GM23338 (cell line): ENCODE data around the gene DNM1L. TPM values are rescaled to one million over a fixed set of nuclear protein-coding genes. Genes with fewer than 3 reads are reported as not detected.

Experiments used
- ATAC-seq: fragments of 200-7000 bp; cut with Tn5 transposase; 3 replicates; pipeline ENCODE4 v1.9.1; 2020
- DNase-seq: peaks from one replicate; pipeline ENCODE4 v3.0.0-alpha.2; 2015; ENCODE audit warnings: low spot score
- H2AFZ ChIP-seq: fragments of 200-600 bp; sonication (generic); 2 replicates; pipeline ENCODE4 v1.8.0; 2016; ENCODE audit warnings: antibody characterized with exemption, mild to moderate bottlenecking, moderate library complexity
- H3F3A ChIP-seq: fragments of 200-600 bp; sonication (generic); replicated peaks from 2 replicates; pipeline ENCODE4 v1.8.0; 2017; ENCODE audit warnings: antibody characterized with exemption, mixed run types, low read depth
- H3K27ac ChIP-seq: fragments of 200-600 bp; sonication (generic); 2 replicates; pipeline ENCODE4 v1.6.1; 2016; ENCODE audit warnings: low read depth
- H3K27me3 ChIP-seq: fragments of 200-600 bp; sonication (generic); 2 replicates; pipeline ENCODE4 v1.8.0; 2016; ENCODE audit warnings: mild to moderate bottlenecking, mixed run types, moderate library complexity; ENCODE audit not compliant: insufficient read depth
- H3K36me3 ChIP-seq: fragments of 200-600 bp; sonication (generic); 2 replicates; pipeline ENCODE4 v1.8.0; 2016; ENCODE audit warnings: mild to moderate bottlenecking; ENCODE audit not compliant: insufficient read depth
- H3K4me1 ChIP-seq: fragments of 200-600 bp; sonication (generic); 2 replicates; pipeline ENCODE4 v1.8.0; 2016; ENCODE audit warnings: mild to moderate bottlenecking, moderate library complexity; ENCODE audit not compliant: insufficient read depth
- H3K4me2 ChIP-seq: fragments of 200-600 bp; sonication (generic); 2 replicates; pipeline ENCODE4 v1.7.1; 2017; ENCODE audit warnings: mixed run types
- H3K4me3 ChIP-seq: fragments of 200-600 bp; sonication (generic); 2 replicates; pipeline ENCODE4 v1.6.1; 2016; ENCODE audit warnings: mixed run types
- H3K79me2 ChIP-seq: fragments of 200-600 bp; sonication (generic); replicated peaks from 2 replicates; pipeline ENCODE4 v1.8.0; 2017; ENCODE audit warnings: mild to moderate bottlenecking; ENCODE audit not compliant: insufficient read depth
- H3K9me2 ChIP-seq: fragments of 200-600 bp; sonication (generic); 2 replicates; pipeline ENCODE4 v1.8.0; 2017; ENCODE audit not compliant: insufficient read depth
- H4K20me1 ChIP-seq: fragments of 200-600 bp; sonication (generic); replicated peaks from 2 replicates; pipeline ENCODE4 v1.8.0; 2017; ENCODE audit warnings: mild to moderate bottlenecking; ENCODE audit not compliant: insufficient read depth
- H3K27ac Mint-ChIP-seq: 2 replicates; pipeline ENCODE4 v1.8.0; 2020; ENCODE audit warnings: inconsistent platforms, mild to moderate bottlenecking, moderate library complexity, mixed read lengths
- H3K27me3 Mint-ChIP-seq: 3 replicates; pipeline ENCODE4 v1.8.0; 2022; ENCODE audit warnings: low read depth, mild to moderate bottlenecking, moderate library complexity, mixed read lengths, inconsistent platforms; ENCODE audit not compliant: insufficient read depth, poor library complexity
- H3K36me3 Mint-ChIP-seq: 3 replicates; pipeline ENCODE4 v1.8.0; 2021; ENCODE audit warnings: low read depth, mild to moderate bottlenecking, inconsistent platforms, moderate library complexity, mixed read lengths
- H3K4me1 Mint-ChIP-seq: 3 replicates; pipeline ENCODE4 v1.8.0; 2020; ENCODE audit warnings: mild to moderate bottlenecking, inconsistent platforms, mixed read lengths
- H3K4me3 Mint-ChIP-seq: 3 replicates; pipeline ENCODE4 v1.8.0; 2021; ENCODE audit warnings: moderate library complexity, mild to moderate bottlenecking, inconsistent platforms, mixed read lengths
- H3K9me3 Mint-ChIP-seq: 3 replicates; pipeline ENCODE4 v1.8.0; 2020; ENCODE audit warnings: moderate library complexity, mild to moderate bottlenecking, inconsistent platforms, mixed read lengths
- CTCF ChIP-seq, 2 experiments: fragments of 200-600 bp in 1 of 2; sonication (generic) in 1 of 2; conservative IDR thresholded peaks; 2 replicates each; pipeline versions ENCODE4 v1.5.1 to v1.6.1; 2016 to 2017; ENCODE audit warnings: antibody characterized with exemption in 2 of 2, low read depth in 2 of 2, mild to moderate bottlenecking in 2 of 2, moderate library complexity in 1 of 2
- ETS1 ChIP-seq: IDR thresholded peaks from 2 replicates; pipeline ENCODE4 v1.6.1; 2016; ENCODE audit warnings: antibody characterized with exemption
- NANOG ChIP-seq: IDR thresholded peaks from 2 replicates; pipeline ENCODE4 v1.6.1; 2016; ENCODE audit warnings: antibody characterized with exemption, borderline replicate concordance
- polyA plus RNA-seq: library from polyadenylated mRNA; unstranded; fragments of >200 nt; fragmentation: Nextera tagmentation; extraction: Ambion mirVana; gene quantifications from 2 replicates; pipeline ENCODE4 v1.2.1, GENCODE V29; 2016
- total RNA-seq: library from RNA; depleted of rRNA; stranded (reverse); fragments of >200 nt; shearing (Covaris generic); gene quantifications from 2 replicates; pipeline ENCODE4 v1.2.3, GENCODE V29; 2014
- TF ChIP-seq, protein P1 (sequence below): fragments of 250-450 bp; sonication (Bioruptor Pico); IDR thresholded peaks from 2 replicates; pipeline ENCODE4 v1.5.0; 2020; ENCODE audit warnings: mild to moderate bottlenecking, moderate library complexity

The DNM1L gene
- total and polyA plus RNA-seq, 2 experiments from 2014 or later, result 72.2 to 94.8 TPM

- no peaks in the 10 kb centered on the region for H4K20me1 ChIP-seq
- TF ChIP-seq CTCF (conservative IDR thresholded peaks at IDR 0.05; ENCODE audit: low read depth in 2 of 2), result no peak
- no peak for TF ChIP-seq NANOG
- TF ChIP-seq ETS1, result no peak
- TF ChIP-seq, protein P1, sequence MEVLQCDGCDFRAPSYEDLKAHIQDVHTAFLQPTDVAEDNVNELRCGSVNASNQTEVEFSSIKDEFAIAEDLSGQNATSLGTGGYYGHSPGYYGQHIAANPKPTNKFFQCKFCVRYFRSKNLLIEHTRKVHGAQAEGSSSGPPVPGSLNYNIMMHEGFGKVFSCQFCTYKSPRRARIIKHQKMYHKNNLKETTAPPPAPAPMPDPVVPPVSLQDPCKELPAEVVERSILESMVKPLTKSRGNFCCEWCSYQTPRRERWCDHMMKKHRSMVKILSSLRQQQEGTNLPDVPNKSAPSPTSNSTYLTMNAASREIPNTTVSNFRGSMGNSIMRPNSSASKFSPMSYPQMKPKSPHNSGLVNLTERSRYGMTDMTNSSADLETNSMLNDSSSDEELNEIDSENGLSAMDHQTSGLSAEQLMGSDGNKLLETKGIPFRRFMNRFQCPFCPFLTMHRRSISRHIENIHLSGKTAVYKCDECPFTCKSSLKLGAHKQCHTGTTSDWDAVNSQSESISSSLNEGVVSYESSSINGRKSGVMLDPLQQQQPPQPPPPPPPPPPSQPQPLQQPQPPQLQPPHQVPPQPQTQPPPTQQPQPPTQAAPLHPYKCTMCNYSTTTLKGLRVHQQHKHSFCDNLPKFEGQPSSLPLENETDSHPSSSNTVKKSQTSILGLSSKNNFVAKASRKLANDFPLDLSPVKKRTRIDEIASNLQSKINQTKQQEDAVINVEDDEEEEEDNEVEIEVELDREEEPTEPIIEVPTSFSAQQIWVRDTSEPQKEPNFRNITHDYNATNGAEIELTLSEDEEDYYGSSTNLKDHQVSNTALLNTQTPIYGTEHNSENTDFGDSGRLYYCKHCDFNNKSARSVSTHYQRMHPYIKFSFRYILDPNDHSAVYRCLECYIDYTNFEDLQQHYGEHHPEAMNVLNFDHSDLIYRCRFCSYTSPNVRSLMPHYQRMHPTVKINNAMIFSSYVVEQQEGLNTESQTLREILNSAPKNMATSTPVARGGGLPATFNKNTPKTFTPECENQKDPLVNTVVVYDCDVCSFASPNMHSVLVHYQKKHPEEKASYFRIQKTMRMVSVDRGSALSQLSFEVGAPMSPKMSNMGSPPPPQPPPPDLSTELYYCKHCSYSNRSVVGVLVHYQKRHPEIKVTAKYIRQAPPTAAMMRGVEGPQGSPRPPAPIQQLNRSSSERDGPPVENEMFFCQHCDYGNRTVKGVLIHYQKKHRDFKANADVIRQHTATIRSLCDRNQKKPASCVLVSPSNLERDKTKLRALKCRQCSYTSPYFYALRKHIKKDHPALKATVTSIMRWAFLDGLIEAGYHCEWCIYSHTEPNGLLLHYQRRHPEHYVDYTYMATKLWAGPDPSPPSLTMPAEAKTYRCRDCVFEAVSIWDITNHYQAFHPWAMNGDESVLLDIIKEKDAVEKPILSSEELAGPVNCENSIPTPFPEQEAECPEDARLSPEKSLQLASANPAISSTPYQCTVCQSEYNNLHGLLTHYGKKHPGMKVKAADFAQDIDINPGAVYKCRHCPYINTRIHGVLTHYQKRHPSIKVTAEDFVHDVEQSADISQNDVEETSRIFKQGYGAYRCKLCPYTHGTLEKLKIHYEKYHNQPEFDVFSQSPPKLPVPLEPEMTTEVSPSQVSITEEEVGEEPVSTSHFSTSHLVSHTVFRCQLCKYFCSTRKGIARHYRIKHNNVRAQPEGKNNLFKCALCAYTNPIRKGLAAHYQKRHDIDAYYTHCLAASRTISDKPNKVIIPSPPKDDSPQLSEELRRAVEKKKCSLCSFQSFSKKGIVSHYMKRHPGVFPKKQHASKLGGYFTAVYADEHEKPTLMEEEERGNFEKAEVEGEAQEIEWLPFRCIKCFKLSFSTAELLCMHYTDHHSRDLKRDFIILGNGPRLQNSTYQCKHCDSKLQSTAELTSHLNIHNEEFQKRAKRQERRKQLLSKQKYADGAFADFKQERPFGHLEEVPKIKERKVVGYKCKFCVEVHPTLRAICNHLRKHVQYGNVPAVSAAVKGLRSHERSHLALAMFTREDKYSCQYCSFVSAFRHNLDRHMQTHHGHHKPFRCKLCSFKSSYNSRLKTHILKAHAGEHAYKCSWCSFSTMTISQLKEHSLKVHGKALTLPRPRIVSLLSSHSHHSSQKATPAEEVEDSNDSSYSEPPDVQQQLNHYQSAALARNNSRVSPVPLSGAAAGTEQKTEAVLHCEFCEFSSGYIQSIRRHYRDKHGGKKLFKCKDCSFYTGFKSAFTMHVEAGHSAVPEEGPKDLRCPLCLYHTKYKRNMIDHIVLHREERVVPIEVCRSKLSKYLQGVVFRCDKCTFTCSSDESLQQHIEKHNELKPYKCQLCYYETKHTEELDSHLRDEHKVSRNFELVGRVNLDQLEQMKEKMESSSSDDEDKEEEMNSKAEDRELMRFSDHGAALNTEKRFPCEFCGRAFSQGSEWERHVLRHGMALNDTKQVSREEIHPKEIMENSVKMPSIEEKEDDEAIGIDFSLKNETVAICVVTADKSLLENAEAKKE, result no peak
- H3K9me2 ChIP-seq, result no peaks in the 10 kb centered on the region
- H3K4me1 ChIP-seq, result no peaks in the 10 kb centered on the region
- Mint-ChIP-seq H3K27ac (no peak overlapping the region), H3K4me3 (no peak overlapping the region), H3K4me1 (no peaks in the 10 kb centered on the region), H3K27me3 (no peaks in the 10 kb centered on the region), H3K9me3 (no peaks in the 10 kb centered on the region), H3K36me3 (peaks cover 7% of the 10 kb centered on the region)
- DNase-seq (no peak), ATAC-seq (no peak)
- H3K27ac ChIP-seq, result peak overlapping the region; percentile 34; the same call in 1 of the 2 replicates
- peaks cover 4% of the 10 kb centered on the region; the same call in 1 of the 2 replicates for H3K36me3 ChIP-seq
- H3K4me3 ChIP-seq, result no peak overlapping the region
- H3F3A ChIP-seq, result no peaks in the 10 kb centered on the region
- no peak overlapping the region for H3K4me2 ChIP-seq
- no peaks in the 10 kb centered on the region; the same call in 1 of the 2 replicates for H3K79me2 ChIP-seq
- H2AFZ ChIP-seq, result no peak overlapping the region
- H3K27me3 ChIP-seq, result no peaks in the 10 kb centered on the region
Observed at GRCh38 chr12:32706335-32707024, 27.4 kb downstream of the DNM1L start.
